Activated naive CD8-positive, alpha-beta T cell treated with anti-CD3 and anti-CD28 coated beads, Interleukin-2, amount 50 U/mL, for 24 hours (primary cell): ENCODE measurements around the gene ATR.
"Not testable (repeated sequence)": the region's sequence is repeated elsewhere in the genome, so short reads cannot be mapped to it uniquely, and the experiment has no call there.

Experiments used
- ATAC-seq: fragments of 150-1000 bp; cut with Tn5 transposase; one replicate; pipeline ENCODE4 v1.10.0; 2021
- DNase-seq: peaks from one replicate; pipeline ENCODE4 v3.0.0; 2021
- H3K27ac Mint-ChIP-seq: one replicate; pipeline ENCODE4 v1.8.0; 2021; ENCODE audit warnings: mild to moderate bottlenecking, mixed read lengths
- H3K27me3 Mint-ChIP-seq: one replicate; pipeline ENCODE4 v1.8.0; 2021; ENCODE audit warnings: mixed read lengths
- H3K36me3 Mint-ChIP-seq: one replicate; pipeline ENCODE4 v1.8.0; 2021; ENCODE audit warnings: low read depth, mixed read lengths
- H3K4me1 Mint-ChIP-seq: one replicate; pipeline ENCODE4 v1.8.0; 2021; ENCODE audit warnings: mixed read lengths
- H3K4me3 Mint-ChIP-seq: one replicate; pipeline ENCODE4 v1.8.0; 2021; ENCODE audit warnings: mild to moderate bottlenecking, moderate library complexity, mixed read lengths
- H3K9me3 Mint-ChIP-seq: one replicate; pipeline ENCODE4 v1.8.0; 2021; ENCODE audit warnings: mixed read lengths

The ATR gene

DNA sequence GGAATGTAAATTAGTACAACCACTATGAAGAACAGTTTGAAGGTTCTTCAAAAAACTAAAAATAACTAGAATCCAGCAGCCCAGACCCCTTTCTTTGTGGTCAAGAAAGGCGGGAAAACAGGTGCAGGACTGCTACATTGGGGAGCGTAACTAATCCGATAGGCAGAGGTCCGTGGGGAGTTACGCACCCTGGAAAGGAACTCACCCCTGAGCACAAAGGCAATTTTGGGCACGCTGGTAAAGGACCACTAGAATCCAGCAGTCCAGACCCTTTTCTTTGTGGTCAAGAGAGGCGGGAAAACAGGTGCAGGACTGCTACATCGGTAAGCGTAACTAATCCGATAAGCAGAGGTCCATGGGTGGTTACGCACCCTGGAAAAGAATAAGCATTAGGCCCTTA is 140.4 kb downstream of the ATR start:
- H3K27ac Mint-ChIP-seq, H3K27me3 Mint-ChIP-seq, ATAC-seq, DNase-seq, H3K4me3 Mint-ChIP-seq, H3K36me3 Mint-ChIP-seq, H3K9me3 Mint-ChIP-seq: not testable (repeated sequence)
- H3K4me1 Mint-ChIP-seq, result peaks cover 35% of the 10 kb centered on the region

DNA sequence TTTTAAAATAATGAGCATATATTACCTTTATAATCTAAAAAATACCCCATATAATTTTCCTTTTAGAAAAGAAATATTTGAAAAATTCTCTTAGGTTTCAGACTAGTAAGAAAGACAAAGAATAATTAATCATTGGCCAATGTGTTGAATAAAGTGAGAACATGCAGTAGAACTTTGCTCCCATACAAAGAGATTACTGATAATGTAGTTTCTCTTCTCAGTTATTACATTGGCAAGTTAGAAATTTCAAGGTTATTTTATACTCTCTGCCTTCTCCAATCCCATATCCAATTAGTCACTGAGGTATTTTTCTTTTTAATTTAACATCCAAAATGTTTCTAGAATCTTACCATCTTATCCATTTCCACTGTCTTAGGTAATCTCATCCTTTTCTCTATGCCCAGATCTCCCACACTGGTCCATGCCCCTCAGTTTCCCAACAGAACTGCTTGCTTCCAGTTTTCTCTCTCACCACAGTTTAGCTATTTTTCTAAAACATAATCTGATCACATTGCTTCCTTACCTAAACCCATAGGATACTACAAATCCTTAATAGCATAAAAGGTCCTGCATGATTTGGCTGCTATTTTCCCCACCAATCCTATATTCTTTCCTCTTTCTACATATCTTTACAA is 141.5 kb downstream of the ATR start:
- DNase-seq (no peak), ATAC-seq (no peak)
- Mint-ChIP-seq H3K9me3 (no peaks in the 10 kb centered on the region), H3K27ac (no peak overlapping the region), H3K36me3 (peaks cover 14% of the 10 kb centered on the region), H3K4me3 (no peak overlapping the region), H3K27me3 (no peaks in the 10 kb centered on the region), H3K4me1 (peaks cover 31% of the 10 kb centered on the region)

DNA sequence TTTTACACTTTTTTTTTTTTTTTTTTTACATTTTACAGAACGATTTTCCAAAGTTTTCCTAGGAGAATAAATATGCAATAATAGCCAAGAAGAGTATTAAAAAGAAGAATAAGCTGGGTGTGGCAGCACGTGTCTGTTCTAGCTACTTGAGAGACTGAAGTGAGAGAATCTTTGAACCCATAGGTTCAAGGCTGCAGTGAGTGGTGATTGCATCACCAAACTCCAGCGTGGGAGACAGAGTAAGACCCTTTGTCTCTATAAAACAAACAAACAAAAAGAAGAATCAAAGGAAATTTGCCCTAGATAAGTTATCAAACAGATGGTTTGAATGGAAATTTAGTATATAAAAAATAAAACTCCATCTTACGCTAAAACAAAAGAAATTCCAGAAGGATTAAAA is 144.0 kb downstream of the ATR start:
- H3K4me1 Mint-ChIP-seq, result peaks cover 31% of the 10 kb centered on the region
- ATAC-seq (no peak), DNase-seq (no peak)
- H3K36me3 Mint-ChIP-seq, result peaks cover 27% of the 10 kb centered on the region
- H3K9me3 Mint-ChIP-seq, result no peaks in the 10 kb centered on the region
- H3K27me3 Mint-ChIP-seq, result no peaks in the 10 kb centered on the region
- H3K27ac Mint-ChIP-seq, result no peak overlapping the region
- H3K4me3 Mint-ChIP-seq, result no peak overlapping the region

DNA sequence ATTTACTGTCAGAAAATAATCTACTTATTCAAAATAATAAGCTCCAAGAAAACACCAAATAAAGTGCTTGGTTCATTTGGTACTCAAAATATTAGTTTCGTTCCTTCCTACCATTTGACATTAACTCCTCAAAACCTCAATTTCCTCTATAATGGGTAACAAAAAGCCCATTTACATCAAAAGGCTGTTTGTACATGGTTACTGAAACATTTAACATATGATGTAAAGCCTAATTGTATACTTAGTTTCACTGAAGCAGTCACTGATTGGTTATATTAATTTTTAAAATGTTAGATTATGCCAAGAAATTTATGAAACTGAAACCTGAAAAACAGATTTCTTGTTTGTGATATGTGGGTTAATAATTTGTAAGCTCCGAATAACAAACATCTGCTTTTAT is 145.4 kb downstream of the ATR start:
- no peak overlapping the region for H3K27ac Mint-ChIP-seq
- no peaks in the 10 kb centered on the region for H3K9me3 Mint-ChIP-seq
- DNase-seq, result no peak
- H3K4me1 Mint-ChIP-seq, result peaks cover 29% of the 10 kb centered on the region
- H3K4me3 Mint-ChIP-seq, result no peak overlapping the region
- H3K27me3 Mint-ChIP-seq, result no peaks in the 10 kb centered on the region
- H3K36me3 Mint-ChIP-seq, result peaks cover 33% of the 10 kb centered on the region
- ATAC-seq, result no peak

DNA sequence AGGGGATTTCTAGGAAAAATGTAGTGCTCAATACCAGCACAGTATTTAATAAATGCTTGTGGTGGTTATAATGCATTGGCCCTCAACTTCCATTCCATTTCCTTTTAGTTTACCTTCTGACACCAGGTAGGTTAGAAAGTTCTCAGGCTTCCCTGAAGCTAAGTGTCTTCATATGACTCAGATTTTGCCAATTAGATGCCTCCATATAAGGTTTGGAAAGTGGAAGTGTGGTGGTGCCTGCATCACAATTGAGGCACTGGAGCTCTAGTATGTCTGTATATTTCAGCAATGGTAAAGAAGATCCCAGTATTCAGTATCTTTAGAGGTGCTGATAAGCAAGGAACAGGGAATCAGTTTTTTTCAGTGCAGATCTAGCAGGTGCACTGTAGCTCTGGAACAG is 149.0 kb downstream of the ATR start:
- Mint-ChIP-seq H3K4me3 (no peak overlapping the region), H3K4me1 (peaks cover 18% of the 10 kb centered on the region), H3K9me3 (no peaks in the 10 kb centered on the region), H3K36me3 (peaks cover 32% of the 10 kb centered on the region), H3K27me3 (no peaks in the 10 kb centered on the region), H3K27ac (no peak overlapping the region)
- DNase-seq, result no peak
- ATAC-seq, result no peak

DNA sequence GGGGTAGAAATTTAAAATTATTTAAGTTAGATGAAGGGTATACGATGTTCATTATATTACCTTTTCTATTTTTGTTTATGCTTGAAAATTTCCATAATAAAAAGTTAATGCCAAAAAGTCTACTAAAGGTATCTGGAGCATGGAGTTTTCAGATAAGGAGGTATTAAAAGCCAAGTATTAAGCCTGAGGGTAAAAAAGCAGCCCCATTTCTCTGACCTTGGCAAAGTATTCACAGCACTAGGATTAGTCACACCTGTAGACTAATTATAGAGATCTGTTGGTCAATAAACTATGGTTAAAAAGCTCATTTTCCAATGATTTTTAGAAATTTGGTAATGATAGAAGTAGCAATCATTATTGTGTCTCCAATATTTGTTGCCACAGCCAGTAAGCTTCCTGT is 153.8 kb downstream of the ATR start:
- peaks cover 3% of the 10 kb centered on the region for H3K4me1 Mint-ChIP-seq
- peaks cover 29% of the 10 kb centered on the region for H3K36me3 Mint-ChIP-seq
- H3K4me3 Mint-ChIP-seq, result no peak overlapping the region
- no peaks in the 10 kb centered on the region for H3K9me3 Mint-ChIP-seq
- H3K27me3 Mint-ChIP-seq, result no peaks in the 10 kb centered on the region
- no peak for ATAC-seq
- no peak overlapping the region for H3K27ac Mint-ChIP-seq
- no peak for DNase-seq

DNA sequence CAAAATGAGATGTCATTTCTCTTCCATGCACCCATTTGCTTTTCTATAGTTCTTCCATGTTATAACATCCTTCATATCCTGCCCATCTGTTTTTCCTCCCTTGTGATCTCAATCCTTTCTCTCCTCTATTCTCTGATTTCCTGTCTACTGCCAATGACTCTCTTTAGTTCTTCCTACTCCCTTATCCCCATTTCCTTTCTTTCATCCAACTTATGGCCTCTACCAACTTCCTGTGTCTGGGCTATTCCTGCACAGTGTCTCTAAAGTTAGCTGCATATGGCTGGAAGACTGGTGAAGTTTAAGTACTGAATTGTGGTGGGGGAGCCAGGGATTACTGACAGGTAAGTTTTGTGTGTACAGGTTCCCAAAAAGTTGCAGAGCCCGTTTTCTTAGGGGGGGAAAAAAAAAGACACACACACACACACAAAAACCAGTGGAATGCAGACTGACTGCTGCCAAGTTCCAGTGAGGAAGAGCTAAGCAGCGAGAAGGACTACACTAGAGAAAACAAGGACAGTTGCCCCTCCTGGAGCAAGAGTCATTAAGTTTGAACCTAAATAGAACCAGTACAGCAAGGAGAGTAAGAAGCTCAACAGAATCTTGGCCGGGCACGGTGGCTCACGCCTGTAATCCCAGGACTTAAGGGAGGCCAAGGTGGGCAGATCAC is 159.5 kb downstream of the ATR start:
- H3K4me3 Mint-ChIP-seq, result no peak overlapping the region
- H3K27ac Mint-ChIP-seq, result no peak overlapping the region
- H3K4me1 Mint-ChIP-seq, result no peaks in the 10 kb centered on the region
- no peaks in the 10 kb centered on the region for H3K27me3 Mint-ChIP-seq
- H3K36me3 Mint-ChIP-seq, result peaks cover 34% of the 10 kb centered on the region
- no peak for DNase-seq
- ATAC-seq, result no peak
- H3K9me3 Mint-ChIP-seq, result no peaks in the 10 kb centered on the region

DNA sequence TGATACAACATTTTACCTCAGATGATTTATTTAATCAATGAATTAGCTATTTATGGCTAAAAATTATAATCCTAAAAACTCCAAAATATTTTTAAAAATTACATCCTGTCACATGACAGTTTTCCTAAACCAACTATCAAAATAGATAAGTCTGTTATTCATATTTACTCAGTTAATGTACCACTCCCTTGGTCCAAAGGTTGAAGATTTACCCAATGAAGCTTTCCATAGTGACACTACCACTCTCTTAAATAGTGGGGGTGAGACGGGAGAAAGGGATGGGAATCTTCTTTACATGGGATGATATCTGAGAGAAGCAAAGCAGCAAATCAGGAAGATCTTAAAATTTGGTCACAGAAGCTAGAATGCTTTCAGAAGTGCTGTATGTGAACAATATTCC is 161.2 kb downstream of the ATR start:
- Mint-ChIP-seq H3K36me3 (peaks cover 30% of the 10 kb centered on the region), H3K9me3 (no peaks in the 10 kb centered on the region)

DNA sequence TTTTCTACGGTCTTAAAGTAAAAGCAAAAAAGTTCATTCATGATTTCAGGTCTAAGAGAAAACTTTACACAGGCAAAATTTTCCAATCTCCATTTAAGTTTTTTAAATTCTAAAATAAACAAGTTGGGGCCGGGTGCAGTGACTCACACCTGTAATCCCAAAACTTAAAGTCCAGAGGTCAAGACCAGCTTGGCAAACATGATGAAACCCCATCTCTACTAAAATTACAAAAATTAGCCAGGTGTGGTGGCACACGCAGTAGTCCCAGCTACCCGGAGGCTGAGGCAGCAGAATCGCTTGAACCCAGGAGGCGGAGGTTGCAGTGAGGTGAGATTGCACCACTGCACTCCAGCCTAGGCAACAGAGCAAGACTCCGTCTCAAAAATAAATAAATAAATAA is 178.0 kb downstream of the ATR start:
- DNase-seq, H3K4me3 Mint-ChIP-seq, H3K27me3 Mint-ChIP-seq, H3K27ac Mint-ChIP-seq, H3K4me1 Mint-ChIP-seq, H3K9me3 Mint-ChIP-seq, ATAC-seq: not testable (repeated sequence)
- H3K36me3 Mint-ChIP-seq, result peaks cover 40% of the 10 kb centered on the region

More for the DNA sequence above, 161.2 kb downstream of the ATR start:
- DNase-seq (no peak), ATAC-seq (no peak)
- no peaks in the 10 kb centered on the region for H3K27me3 Mint-ChIP-seq
- H3K4me3 Mint-ChIP-seq, result no peak overlapping the region
- H3K4me1 Mint-ChIP-seq, result no peaks in the 10 kb centered on the region
- no peak overlapping the region for H3K27ac Mint-ChIP-seq
